Measurements from ENCODE around the gene DNAH5.

DNAH5 gene

DNA sequence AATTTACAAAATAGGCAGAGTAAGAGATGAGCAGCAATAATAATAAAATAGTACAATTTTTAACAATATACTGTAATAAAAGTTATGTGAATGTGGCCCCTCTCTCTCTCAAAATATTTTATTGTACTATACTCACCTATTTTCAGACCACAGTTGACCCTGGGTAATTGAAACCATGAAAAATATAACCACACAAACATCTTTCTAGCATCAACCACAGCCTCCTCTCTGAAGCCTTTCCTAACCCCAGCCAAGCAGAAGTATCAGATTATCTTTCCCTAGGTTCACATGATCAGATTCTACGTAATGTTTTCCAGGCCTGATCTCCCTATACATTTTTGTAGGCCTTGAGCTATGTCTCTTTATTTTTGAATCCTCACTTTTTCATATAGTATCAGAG lies 35.2 kb downstream of the DNAH5 start:
- H3K9me3 ChIP-seq: no peaks in the 10 kb centered on the region
- no peaks in the 10 kb centered on the region for H3K27me3 ChIP-seq
- no peak for DNase-seq
- no peak overlapping the region for H3K4me3 ChIP-seq (ENCODE audit: low read depth, low read length)
- no peaks in the 10 kb centered on the region for H3K36me3 ChIP-seq
- H3K4me1 ChIP-seq: no peaks in the 10 kb centered on the region; the same call in 1 of the 2 replicates
- TF ChIP-seq CTCF (IDR thresholded peaks at IDR 0.05; ENCODE audit: low read depth, low read length): no peak

DNA sequence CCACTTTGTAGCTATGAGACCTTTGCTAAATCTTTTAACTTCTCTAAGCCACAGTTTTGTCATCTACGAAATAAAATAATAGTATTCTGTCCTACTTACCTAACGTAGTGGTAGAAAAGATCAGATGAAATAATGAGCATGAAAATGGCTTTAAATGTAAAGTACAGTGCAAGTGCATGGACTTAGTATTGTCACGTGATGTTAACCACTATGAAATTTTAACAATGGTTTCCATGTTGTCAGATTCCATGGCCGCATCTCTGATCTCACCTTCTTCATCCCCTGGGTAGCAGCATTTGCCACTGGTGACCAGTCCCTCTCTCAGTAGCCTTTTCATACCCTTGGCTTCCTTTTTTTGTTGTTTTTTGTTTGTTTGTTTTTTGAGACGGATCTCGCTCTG lies 45.9 kb downstream of the DNAH5 start:
- Histone ChIP-seq H3K4me3 (ENCODE audit: low read depth, low read length) (no peak overlapping the region), H3K9me3 (no peaks in the 10 kb centered on the region), H3K36me3 (no peaks in the 10 kb centered on the region), H3K4me1 (no peaks in the 10 kb centered on the region), H3K27me3 (no peaks in the 10 kb centered on the region; the same call in 1 of the 2 replicates)
- no peak for TF ChIP-seq CTCF (IDR thresholded peaks at IDR 0.05; ENCODE audit: low read depth, low read length)
- no peak for DNase-seq

GRCh38 chr5:13878357-13878756 lies 66.1 kb downstream of the DNAH5 start:
- no peak overlapping the region for H3K4me3 ChIP-seq (ENCODE audit: low read depth, low read length)
- TF ChIP-seq CTCF (IDR thresholded peaks at IDR 0.05; ENCODE audit: low read depth, low read length): peak; percentile 23; the same call in 1 of the 2 replicates
- no peaks in the 10 kb centered on the region for H3K9me3 ChIP-seq
- H3K4me1 ChIP-seq: no peaks in the 10 kb centered on the region
- no peak for DNase-seq
- H3K27me3 ChIP-seq: no peaks in the 10 kb centered on the region
- no peaks in the 10 kb centered on the region for H3K36me3 ChIP-seq

GRCh38 chr5:13866792-13867191 lies 77.7 kb downstream of the DNAH5 start:
- Histone ChIP-seq H3K27me3 (peaks cover 9% of the 10 kb centered on the region; the same call in 1 of the 2 replicates), H3K36me3 (no peaks in the 10 kb centered on the region), H3K4me3 (ENCODE audit: low read depth, low read length) (no peak overlapping the region), H3K4me1 (no peaks in the 10 kb centered on the region), H3K9me3 (no peaks in the 10 kb centered on the region)
- no peak for TF ChIP-seq CTCF (IDR thresholded peaks at IDR 0.05; ENCODE audit: low read depth, low read length)
- no peak for DNase-seq

GRCh38 chr5:13865312-13865711 lies 79.2 kb downstream of the DNAH5 start:
- H3K9me3 ChIP-seq: no peaks in the 10 kb centered on the region
- H3K4me1 ChIP-seq: no peaks in the 10 kb centered on the region
- no peak overlapping the region for H3K4me3 ChIP-seq (ENCODE audit: low read depth, low read length)
- TF ChIP-seq CTCF (IDR thresholded peaks at IDR 0.05; ENCODE audit: low read depth, low read length): no peak
- no peaks in the 10 kb centered on the region for H3K36me3 ChIP-seq
- H3K27me3 ChIP-seq: peaks cover 8% of the 10 kb centered on the region; the same call in 1 of the 2 replicates
- DNase-seq: no peak

DNA sequence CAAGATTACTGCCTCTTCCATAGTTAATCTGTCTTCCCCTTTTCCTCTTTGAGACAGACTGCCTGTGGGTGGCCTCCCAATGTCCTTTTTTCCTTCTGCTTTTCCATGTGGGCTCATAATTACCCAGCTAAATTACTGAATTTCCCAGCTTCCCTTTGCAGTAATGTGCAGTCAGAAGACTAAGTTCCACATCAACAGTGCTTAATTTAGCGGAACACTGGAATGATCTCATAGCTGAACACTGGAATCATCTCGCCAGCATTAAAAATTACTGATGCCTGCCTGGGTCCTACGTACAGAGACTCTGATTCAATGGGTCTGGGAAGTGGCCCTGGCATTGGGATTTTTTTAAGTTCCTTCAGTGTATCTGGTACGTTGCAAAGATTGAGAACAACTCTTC lies 84.3 kb downstream of the DNAH5 start:
- Histone ChIP-seq H3K27me3 (no peaks in the 10 kb centered on the region), H3K4me1 (no peaks in the 10 kb centered on the region), H3K36me3 (no peaks in the 10 kb centered on the region), H3K9me3 (no peaks in the 10 kb centered on the region), H3K4me3 (ENCODE audit: low read depth, low read length) (no peak overlapping the region)
- no peak for DNase-seq
- no peak for TF ChIP-seq CTCF (IDR thresholded peaks at IDR 0.05; ENCODE audit: low read depth, low read length)

Measured in BE2C (cell line).